ENCODE measurements around the gene CD2BP2.

Gene CD2BP2

GRCh38 chr16:30368122-30368791 lies 13.1 kb upstream of the CD2BP2 start:
- Histone ChIP-seq H3K4ac (ENCODE audit: low read depth, low read length) (no peak overlapping the region), H2BK5ac (ENCODE audit: low read length) (no peak overlapping the region), H3K9ac (ENCODE audit: low read length) (peak overlapping the region; percentile 84), H3K27ac (ENCODE audit: low read depth, low read length) (no peak overlapping the region), H4K8ac (ENCODE audit: low read depth, low read length) (no peak overlapping the region), H3K4me1 (ENCODE audit: control insufficient read depth, low read depth, low read length) (peaks cover 20% of the 10 kb centered on the region), H3K56ac (ENCODE audit: low read length) (peak overlapping the region; percentile 87), H3K18ac (ENCODE audit: low read length) (no peak overlapping the region), H2AK5ac (ENCODE audit: low read length) (no peak overlapping the region), H3K79me2 (ENCODE audit: control insufficient read depth, insufficient read depth, low read length) (peaks cover 30% of the 10 kb centered on the region), H3K23ac (ENCODE audit: low read length) (no peak overlapping the region), H3K4me2 (ENCODE audit: low read length) (peak overlapping the region; percentile 96), H3K79me1 (ENCODE audit: low read length) (peaks cover 27% of the 10 kb centered on the region), H2BK15ac (replicated peaks; ENCODE audit: low read depth) (no peak overlapping the region), H3K27me3 (ENCODE audit: insufficient read depth, low read length, poor library complexity) (no peaks in the 10 kb centered on the region), H3K4me3 (ENCODE audit: low read length) (peak overlapping the region; percentile 5), H4K5ac (ENCODE audit: low read length) (no peak overlapping the region), H3K36me3 (ENCODE audit: control insufficient read depth, insufficient read depth, low read length) (peaks cover 2% of the 10 kb centered on the region), H2BK120ac (ENCODE audit: low read depth, low read length) (no peak overlapping the region)
- no peak for DNase-seq
- no CpG with 5 or more reads among the region's 8 CpGs for WGBS (ENCODE audit: extremely low coverage, insufficient coverage, low lambda C conversion rate)

- no peak overlapping the region for H2BK15ac ChIP-seq (replicated peaks; ENCODE audit: low read depth)
- no peak overlapping the region for H3K23ac ChIP-seq (ENCODE audit: low read length)
- no peak overlapping the region for H4K5ac ChIP-seq (ENCODE audit: low read length)
- peak overlapping the region; percentile 84 for H3K9ac ChIP-seq (ENCODE audit: low read length)
- H3K36me3 ChIP-seq (ENCODE audit: control insufficient read depth, insufficient read depth, low read length), result peaks cover 2% of the 10 kb centered on the region
- H3K4ac ChIP-seq (ENCODE audit: low read depth, low read length), result no peak overlapping the region
- H2AK5ac ChIP-seq (ENCODE audit: low read length), result no peak overlapping the region
- peaks cover 30% of the 10 kb centered on the region for H3K79me2 ChIP-seq (ENCODE audit: control insufficient read depth, insufficient read depth, low read length)
- peak overlapping the region; percentile 96 for H3K4me2 ChIP-seq (ENCODE audit: low read length)
- H3K4me1 ChIP-seq (ENCODE audit: control insufficient read depth, low read depth, low read length), result peaks cover 20% of the 10 kb centered on the region
- no peak for DNase-seq
- H2BK120ac ChIP-seq (ENCODE audit: low read depth, low read length), result no peak overlapping the region
- no peak overlapping the region for H3K18ac ChIP-seq (ENCODE audit: low read length)
- H3K4me3 ChIP-seq (ENCODE audit: low read length), result no peak overlapping the region
- H3K79me1 ChIP-seq (ENCODE audit: low read length), result peaks cover 27% of the 10 kb centered on the region
- H3K27me3 ChIP-seq (ENCODE audit: insufficient read depth, low read length, poor library complexity), result no peaks in the 10 kb centered on the region
- H2BK5ac ChIP-seq (ENCODE audit: low read length), result no peak overlapping the region
- no peak overlapping the region for H4K8ac ChIP-seq (ENCODE audit: low read depth, low read length)
- WGBS (ENCODE audit: extremely low coverage, insufficient coverage, low lambda C conversion rate), result no CpG with 5 or more reads among the region's 10 CpGs
- H3K56ac ChIP-seq (ENCODE audit: low read length), result peak overlapping the region; percentile 87
- H3K27ac ChIP-seq (ENCODE audit: low read depth, low read length), result no peak overlapping the region
Observed at GRCh38 chr16:30367349-30368009, 12.4 kb upstream of the CD2BP2 start.

- H3K36me3 ChIP-seq (ENCODE audit: control insufficient read depth, insufficient read depth, low read length), result peaks cover 4% of the 10 kb centered on the region
- WGBS (ENCODE audit: extremely low coverage, insufficient coverage, low lambda C conversion rate), result no CpG with 5 or more reads among the region's 4 CpGs
- no peaks in the 10 kb centered on the region for H3K27me3 ChIP-seq (ENCODE audit: insufficient read depth, low read length, poor library complexity)
Observed at GRCh38 chr16:30366511-30366910, 11.4 kb upstream of the CD2BP2 start.

GRCh38 chr16:30365200-30365599 lies 10.1 kb upstream of the CD2BP2 start:
- Histone ChIP-seq H3K4me2 (ENCODE audit: low read length) (no peak overlapping the region), H2BK120ac (ENCODE audit: low read depth, low read length) (no peak overlapping the region), H2AK5ac (ENCODE audit: low read length) (no peak overlapping the region), H3K27me3 (ENCODE audit: insufficient read depth, low read length, poor library complexity) (no peaks in the 10 kb centered on the region), H4K8ac (ENCODE audit: low read depth, low read length) (no peak overlapping the region), H4K5ac (ENCODE audit: low read length) (no peak overlapping the region), H3K4me1 (ENCODE audit: control insufficient read depth, low read depth, low read length) (peaks cover 17% of the 10 kb centered on the region), H3K56ac (ENCODE audit: low read length) (no peak overlapping the region), H3K4me3 (ENCODE audit: low read length) (no peak overlapping the region), H3K4ac (ENCODE audit: low read depth, low read length) (no peak overlapping the region), H3K79me2 (ENCODE audit: control insufficient read depth, insufficient read depth, low read length) (peaks cover 30% of the 10 kb centered on the region), H3K18ac (ENCODE audit: low read length) (no peak overlapping the region), H3K79me1 (ENCODE audit: low read length) (peaks cover 32% of the 10 kb centered on the region), H2BK15ac (replicated peaks; ENCODE audit: low read depth) (no peak overlapping the region), H3K9ac (ENCODE audit: low read length) (no peak overlapping the region), H3K23ac (ENCODE audit: low read length) (no peak overlapping the region), H2BK5ac (ENCODE audit: low read length) (no peak overlapping the region), H3K27ac (ENCODE audit: low read depth, low read length) (no peak overlapping the region), H3K36me3 (ENCODE audit: control insufficient read depth, insufficient read depth, low read length) (peaks cover 4% of the 10 kb centered on the region)
- DNase-seq, result no peak
- no CpG with 5 or more reads among the region's 10 CpGs for WGBS (ENCODE audit: extremely low coverage, insufficient coverage, low lambda C conversion rate)

More at GRCh38 chr16:30366511-30366910, 11.4 kb upstream of the CD2BP2 start:
- DNase-seq, result no peak
- Histone ChIP-seq H3K56ac (ENCODE audit: low read length) (no peak overlapping the region), H2AK5ac (ENCODE audit: low read length) (no peak overlapping the region), H3K23ac (ENCODE audit: low read length) (no peak overlapping the region), H3K27ac (ENCODE audit: low read depth, low read length) (no peak overlapping the region), H3K4ac (ENCODE audit: low read depth, low read length) (no peak overlapping the region), H3K79me1 (ENCODE audit: low read length) (peaks cover 30% of the 10 kb centered on the region), H3K4me1 (ENCODE audit: control insufficient read depth, low read depth, low read length) (peaks cover 19% of the 10 kb centered on the region), H2BK5ac (ENCODE audit: low read length) (no peak overlapping the region), H2BK15ac (replicated peaks; ENCODE audit: low read depth) (no peak overlapping the region), H3K4me2 (ENCODE audit: low read length) (no peak overlapping the region), H3K79me2 (ENCODE audit: control insufficient read depth, insufficient read depth, low read length) (peaks cover 30% of the 10 kb centered on the region), H2BK120ac (ENCODE audit: low read depth, low read length) (no peak overlapping the region), H3K4me3 (ENCODE audit: low read length) (no peak overlapping the region), H3K9ac (ENCODE audit: low read length) (no peak overlapping the region), H3K18ac (ENCODE audit: low read length) (no peak overlapping the region), H4K8ac (ENCODE audit: low read depth, low read length) (no peak overlapping the region), H4K5ac (ENCODE audit: low read length) (no peak overlapping the region)

- H3K56ac ChIP-seq (ENCODE audit: low read length), result no peak overlapping the region
- H4K5ac ChIP-seq (ENCODE audit: low read length), result no peak overlapping the region
- H3K27ac ChIP-seq (ENCODE audit: low read depth, low read length), result no peak overlapping the region
- no peak overlapping the region for H2BK5ac ChIP-seq (ENCODE audit: low read length)
- H3K23ac ChIP-seq (ENCODE audit: low read length), result no peak overlapping the region
- H2BK15ac ChIP-seq (replicated peaks; ENCODE audit: low read depth), result no peak overlapping the region
- WGBS (ENCODE audit: extremely low coverage, insufficient coverage, low lambda C conversion rate), result no CpG with 5 or more reads among the region's 7 CpGs
- no peak overlapping the region for H3K4me3 ChIP-seq (ENCODE audit: low read length)
- H3K79me2 ChIP-seq (ENCODE audit: control insufficient read depth, insufficient read depth, low read length), result peaks cover 2% of the 10 kb centered on the region
- H2AK5ac ChIP-seq (ENCODE audit: low read length), result no peak overlapping the region
- H3K4ac ChIP-seq (ENCODE audit: low read depth, low read length), result no peak overlapping the region
- H3K79me1 ChIP-seq (ENCODE audit: low read length), result peaks cover 9% of the 10 kb centered on the region
- H3K27me3 ChIP-seq (ENCODE audit: insufficient read depth, low read length, poor library complexity), result no peaks in the 10 kb centered on the region
- H3K9ac ChIP-seq (ENCODE audit: low read length), result no peak overlapping the region
- no peak overlapping the region for H4K8ac ChIP-seq (ENCODE audit: low read depth, low read length)
- H3K36me3 ChIP-seq (ENCODE audit: control insufficient read depth, insufficient read depth, low read length), result peaks cover 9% of the 10 kb centered on the region
- no peak overlapping the region for H2BK120ac ChIP-seq (ENCODE audit: low read depth, low read length)
- peaks cover under 1% of the 10 kb centered on the region for H3K4me1 ChIP-seq (ENCODE audit: control insufficient read depth, low read depth, low read length)
- no peak overlapping the region for H3K4me2 ChIP-seq (ENCODE audit: low read length)
- no peak overlapping the region for H3K18ac ChIP-seq (ENCODE audit: low read length)
- no peak for DNase-seq
Observed at GRCh38 chr16:30361180-30361579, 6.1 kb upstream of the CD2BP2 start.

Data from mesendoderm (in vitro differentiated cells).